ENCODE results near the gene TRIM2.

DNA sequence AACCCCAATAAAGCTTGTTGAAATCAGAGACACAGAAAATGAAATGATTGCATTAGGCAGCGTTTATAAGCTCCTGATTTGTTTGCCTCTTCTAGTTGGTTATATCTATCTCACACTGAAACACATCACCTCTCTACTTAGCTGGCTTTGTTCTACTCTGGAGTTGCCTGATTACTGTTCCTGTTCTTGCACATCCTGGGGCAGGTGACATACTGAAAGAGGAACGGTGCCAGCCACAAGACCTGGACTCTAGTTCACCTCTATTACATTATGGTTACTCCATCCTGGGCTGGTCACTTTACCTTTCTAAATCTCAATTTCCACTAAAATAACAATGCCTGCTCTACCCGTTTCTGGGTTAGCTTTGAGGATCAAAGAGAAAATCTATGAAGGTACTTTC is 47.9 kb downstream of the TRIM2 start:
- TF ChIP-seq, protein P1, sequence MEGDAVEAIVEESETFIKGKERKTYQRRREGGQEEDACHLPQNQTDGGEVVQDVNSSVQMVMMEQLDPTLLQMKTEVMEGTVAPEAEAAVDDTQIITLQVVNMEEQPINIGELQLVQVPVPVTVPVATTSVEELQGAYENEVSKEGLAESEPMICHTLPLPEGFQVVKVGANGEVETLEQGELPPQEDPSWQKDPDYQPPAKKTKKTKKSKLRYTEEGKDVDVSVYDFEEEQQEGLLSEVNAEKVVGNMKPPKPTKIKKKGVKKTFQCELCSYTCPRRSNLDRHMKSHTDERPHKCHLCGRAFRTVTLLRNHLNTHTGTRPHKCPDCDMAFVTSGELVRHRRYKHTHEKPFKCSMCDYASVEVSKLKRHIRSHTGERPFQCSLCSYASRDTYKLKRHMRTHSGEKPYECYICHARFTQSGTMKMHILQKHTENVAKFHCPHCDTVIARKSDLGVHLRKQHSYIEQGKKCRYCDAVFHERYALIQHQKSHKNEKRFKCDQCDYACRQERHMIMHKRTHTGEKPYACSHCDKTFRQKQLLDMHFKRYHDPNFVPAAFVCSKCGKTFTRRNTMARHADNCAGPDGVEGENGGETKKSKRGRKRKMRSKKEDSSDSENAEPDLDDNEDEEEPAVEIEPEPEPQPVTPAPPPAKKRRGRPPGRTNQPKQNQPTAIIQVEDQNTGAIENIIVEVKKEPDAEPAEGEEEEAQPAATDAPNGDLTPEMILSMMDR (optimal IDR thresholded peaks at IDR 0.05 in 1 of 3, IDR thresholded peaks at IDR 0.05 in 1 of 3, conservative IDR thresholded peaks at IDR 0.05 in 1 of 3; ENCODE audit: extremely low read depth in 1 of 3, insufficient read depth in 2 of 3, low read length in 3 of 3) = no peak
- TF ChIP-seq EZH2 (IDR thresholded peaks at IDR 0.05; ENCODE audit: low read length) = no peak
